ENCODE results near the gene BRIP1.

BRIP1 gene

GRCh38 chr17:61737820-61738219 is 125.5 kb downstream of the BRIP1 start:
- TF ChIP-seq RAD21 (IDR thresholded peaks at IDR 0.05; ENCODE audit: low read depth) (no peak), ZBTB7A (IDR thresholded peaks at IDR 0.05; ENCODE audit: low read depth) (no peak), CREB1 (IDR thresholded peaks at IDR 0.05; ENCODE audit: low read depth) (no peak), MAX (IDR thresholded peaks at IDR 0.05) (no peak), TEAD4 (IDR thresholded peaks at IDR 0.05) (no peak), FOXM1 (IDR thresholded peaks at IDR 0.05; ENCODE audit: borderline replicate concordance, low read depth) (no peak), REST (IDR thresholded peaks at IDR 0.05; ENCODE audit: low read depth) (no peak)

GRCh38 chr17:61736438-61736837 is 126.9 kb downstream of the BRIP1 start:
- TF ChIP-seq CREB1 (IDR thresholded peaks at IDR 0.05; ENCODE audit: low read depth) (no peak), REST (IDR thresholded peaks at IDR 0.05; ENCODE audit: low read depth) (no peak), RAD21 (IDR thresholded peaks at IDR 0.05; ENCODE audit: low read depth) (no peak), TEAD4 (IDR thresholded peaks at IDR 0.05) (no peak), NFIC (IDR thresholded peaks at IDR 0.05) (no peak), CEBPB (IDR thresholded peaks at IDR 0.05) (no peak), ZBTB7A (IDR thresholded peaks at IDR 0.05; ENCODE audit: low read depth) (no peak)

- TF ChIP-seq ZBTB7A (IDR thresholded peaks at IDR 0.05; ENCODE audit: low read depth) (no peak), EGR1 (IDR thresholded peaks at IDR 0.05) (no peak), TEAD4 (IDR thresholded peaks at IDR 0.05) (no peak), YY1 (IDR thresholded peaks at IDR 0.05; ENCODE audit: low read depth) (no peak), CEBPB (IDR thresholded peaks at IDR 0.05) (no peak), RAD21 (IDR thresholded peaks at IDR 0.05; ENCODE audit: low read depth) (no peak), REST (IDR thresholded peaks at IDR 0.05; ENCODE audit: low read depth) (no peak), MAX (IDR thresholded peaks at IDR 0.05) (no peak), CREB1 (IDR thresholded peaks at IDR 0.05; ENCODE audit: low read depth) (no peak), TCF12 (IDR thresholded peaks at IDR 0.05; ENCODE audit: low read depth) (no peak)
Observed at GRCh38 chr17:61735807-61736206, 127.5 kb downstream of the BRIP1 start.

- TF ChIP-seq TAF1 (IDR thresholded peaks at IDR 0.05; ENCODE audit: low read depth) (no peak), YY1 (IDR thresholded peaks at IDR 0.05; ENCODE audit: low read depth) (no peak), USF1 (IDR thresholded peaks at IDR 0.05) (no peak), TEAD4 (IDR thresholded peaks at IDR 0.05) (no peak), FOXM1 (IDR thresholded peaks at IDR 0.05; ENCODE audit: borderline replicate concordance, low read depth) (no peak)
Observed at GRCh38 chr17:61734466-61734865, 128.9 kb downstream of the BRIP1 start.

- TF ChIP-seq RAD21 (IDR thresholded peaks at IDR 0.05; ENCODE audit: low read depth), result no peak
- TF ChIP-seq CEBPB (IDR thresholded peaks at IDR 0.05), result no peak
- TF ChIP-seq ZBTB7A (IDR thresholded peaks at IDR 0.05; ENCODE audit: low read depth), result no peak
- TF ChIP-seq NFIC (IDR thresholded peaks at IDR 0.05), result no peak
- TF ChIP-seq EGR1 (IDR thresholded peaks at IDR 0.05), result no peak
- no peak for TF ChIP-seq TCF12 (IDR thresholded peaks at IDR 0.05; ENCODE audit: low read depth)
- no peak for TF ChIP-seq MAX (IDR thresholded peaks at IDR 0.05)
- TF ChIP-seq TAF1 (IDR thresholded peaks at IDR 0.05; ENCODE audit: low read depth), result no peak
- TF ChIP-seq REST (IDR thresholded peaks at IDR 0.05; ENCODE audit: low read depth), result no peak
Observed at GRCh38 chr17:61734012-61734411, 129.3 kb downstream of the BRIP1 start.
